ENCODE results near the gene ZBTB7C. TPM values are rescaled to one million over a fixed set of nuclear protein-coding genes. Genes with fewer than 3 reads are reported as not detected.

ZBTB7C gene
- total and polyA plus RNA-seq, 2 experiments from 2014 or later, result 2.3 to 5.5 TPM

DNA sequence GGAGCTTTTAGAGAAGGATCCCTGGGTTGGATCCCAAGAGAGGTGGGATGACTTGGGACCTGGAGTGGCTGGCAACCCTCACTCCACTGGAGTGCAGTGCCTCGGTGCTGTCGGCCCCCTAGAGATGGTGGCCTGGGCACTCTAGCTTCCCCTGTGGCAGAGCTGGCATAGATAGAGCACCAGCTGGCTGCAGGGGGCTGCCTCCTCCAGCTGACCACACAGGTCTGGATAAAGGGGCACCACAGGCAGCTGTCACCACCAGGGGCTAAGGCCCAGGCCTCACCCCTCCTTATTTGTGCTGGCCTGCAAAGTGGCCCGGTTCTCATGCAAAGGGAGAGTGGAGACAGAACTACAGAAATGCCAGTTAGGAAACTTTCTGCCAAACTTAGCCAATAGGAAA lies 74.3 kb downstream of the ZBTB7C start:
- Histone ChIP-seq H3K4me1 (ENCODE audit: low read depth) (peaks cover 12% of the 10 kb centered on the region), H3K27me3 (no peaks in the 10 kb centered on the region)
- no peak for TF ChIP-seq CTCF (IDR thresholded peaks at IDR 0.05; ENCODE audit: low read depth, low read length)

GRCh38 chr18:48333563-48333962 lies 75.6 kb downstream of the ZBTB7C start:
- H3K36me3 ChIP-seq, result no peaks in the 10 kb centered on the region
- TF ChIP-seq CTCF (IDR thresholded peaks at IDR 0.05; ENCODE audit: low read depth, low read length), result no peak
- H3K27ac ChIP-seq, result no peak overlapping the region
- H3K4me1 ChIP-seq (ENCODE audit: low read depth), result peaks cover 9% of the 10 kb centered on the region
- DNase-seq (ENCODE audit: low read depth in 1 of 2, low spot score in 1 of 2), result peak in 1 of 2 donors; percentile 62
- no peaks in the 10 kb centered on the region for H3K9me3 ChIP-seq (ENCODE audit: low read depth)
- no peaks in the 10 kb centered on the region for H3K27me3 ChIP-seq
- H3K4me3 ChIP-seq, result no peak overlapping the region

More for the DNA sequence above, 74.3 kb downstream of the ZBTB7C start:
- Histone ChIP-seq H3K36me3 (no peaks in the 10 kb centered on the region), H3K27ac (no peak overlapping the region), H3K4me3 (no peak overlapping the region), H3K9me3 (ENCODE audit: low read depth) (no peaks in the 10 kb centered on the region)
- no peak for DNase-seq (ENCODE audit: low read depth in 1 of 2, low spot score in 1 of 2)

DNA sequence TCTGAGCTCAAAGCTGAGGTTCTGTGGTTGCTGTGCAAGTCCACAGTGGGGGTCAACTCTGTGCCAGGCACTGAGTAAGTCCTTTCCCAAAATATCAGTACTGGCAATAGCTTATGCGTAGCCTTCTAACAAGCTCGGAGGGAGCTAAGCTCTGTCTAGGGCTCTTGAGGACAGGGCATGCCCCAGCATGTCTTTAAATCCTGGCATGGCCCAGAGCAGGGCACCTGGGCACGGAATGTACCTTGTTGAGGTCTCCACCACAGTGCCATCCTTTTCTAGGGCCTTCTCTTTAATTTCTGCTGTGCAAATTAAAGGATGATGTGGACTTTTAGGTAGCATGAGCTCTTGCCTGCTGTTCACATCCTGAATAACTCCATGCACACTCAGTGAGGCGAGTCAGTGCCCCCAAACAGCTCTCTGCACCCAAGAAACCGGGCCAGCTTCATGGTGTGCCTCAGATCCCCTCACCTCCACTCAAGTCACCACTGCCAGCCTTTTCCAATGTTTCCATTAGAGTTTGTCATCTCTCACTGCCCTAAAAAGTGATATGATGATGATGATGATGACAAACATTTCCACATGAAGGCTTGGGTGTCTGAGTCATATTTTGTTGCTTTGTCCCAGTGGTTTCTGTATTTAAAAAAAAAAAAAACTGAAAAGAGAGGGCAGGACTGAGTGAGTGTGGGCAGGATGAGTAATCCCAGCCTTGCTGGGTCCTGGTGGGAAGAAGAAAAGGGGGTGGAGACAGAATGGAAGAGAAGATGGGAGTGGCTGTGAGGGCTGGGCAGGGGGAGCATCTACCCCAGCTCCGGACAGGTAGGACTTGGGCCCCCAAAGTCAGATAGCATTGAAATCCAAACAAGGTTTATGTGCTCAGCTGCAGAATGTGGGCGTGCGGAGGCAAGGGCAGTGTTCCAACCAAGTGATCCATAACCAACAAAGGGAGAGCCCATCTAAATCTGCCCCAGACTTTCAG lies 78.9 kb downstream of the ZBTB7C start:
- no peaks in the 10 kb centered on the region for H3K9me3 ChIP-seq (ENCODE audit: low read depth)
- no peak overlapping the region for H3K4me3 ChIP-seq
- DNase-seq (ENCODE audit: low read depth in 1 of 2, low spot score in 1 of 2), result peak in 1 of 2 donors; percentile 77
- H3K27me3 ChIP-seq, result no peaks in the 10 kb centered on the region
- no peaks in the 10 kb centered on the region for H3K36me3 ChIP-seq
- no peak overlapping the region for H3K27ac ChIP-seq
- TF ChIP-seq CTCF (IDR thresholded peaks at IDR 0.05; ENCODE audit: low read depth, low read length), result no peak
- H3K4me1 ChIP-seq (ENCODE audit: low read depth), result peaks cover 9% of the 10 kb centered on the region

DNA sequence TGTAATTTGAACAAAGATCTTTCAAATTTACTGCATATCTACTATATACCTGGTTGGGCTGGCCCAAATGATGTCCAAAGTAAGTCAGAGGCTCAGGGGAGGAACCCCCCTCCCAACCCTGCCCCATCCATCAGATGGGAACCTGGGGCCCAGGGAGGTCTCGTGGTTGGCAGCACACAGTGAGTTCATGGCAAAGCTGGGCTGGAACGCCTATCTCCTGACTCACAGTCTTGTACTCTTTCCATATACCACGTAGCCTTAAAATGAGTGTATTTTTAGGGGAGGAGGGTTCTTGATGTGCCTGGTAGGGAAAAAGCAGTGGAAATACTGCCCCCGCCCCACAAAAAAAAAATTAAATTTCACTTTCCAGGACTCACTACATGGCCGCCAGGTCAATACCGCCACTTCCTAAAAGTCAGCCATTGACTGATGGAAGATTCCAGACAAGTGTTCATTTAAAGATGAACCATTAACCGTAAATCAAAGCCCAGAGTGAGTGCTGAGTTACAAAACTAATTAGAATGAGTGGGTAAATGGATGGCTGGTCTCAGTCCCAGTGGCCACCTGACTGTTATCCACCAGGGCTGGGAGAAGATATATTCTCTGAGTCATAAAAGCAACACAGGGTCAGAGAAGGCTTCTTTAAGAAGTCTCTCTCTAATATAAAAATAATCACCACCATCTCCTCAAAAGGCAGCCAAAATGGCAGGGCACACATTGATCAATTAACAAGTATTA lies 80.5 kb downstream of the ZBTB7C start:
- no peaks in the 10 kb centered on the region for H3K9me3 ChIP-seq (ENCODE audit: low read depth)
- DNase-seq (ENCODE audit: low read depth in 1 of 2, low spot score in 1 of 2), result peak in 1 of 2 donors; percentile 57
- H3K4me1 ChIP-seq (ENCODE audit: low read depth), result peaks cover 6% of the 10 kb centered on the region
- no peaks in the 10 kb centered on the region for H3K27me3 ChIP-seq
- TF ChIP-seq CTCF (IDR thresholded peaks at IDR 0.05; ENCODE audit: low read depth, low read length), result no peak
- H3K27ac ChIP-seq, result no peak overlapping the region
- no peak overlapping the region for H3K4me3 ChIP-seq
- H3K36me3 ChIP-seq, result no peaks in the 10 kb centered on the region

DNA sequence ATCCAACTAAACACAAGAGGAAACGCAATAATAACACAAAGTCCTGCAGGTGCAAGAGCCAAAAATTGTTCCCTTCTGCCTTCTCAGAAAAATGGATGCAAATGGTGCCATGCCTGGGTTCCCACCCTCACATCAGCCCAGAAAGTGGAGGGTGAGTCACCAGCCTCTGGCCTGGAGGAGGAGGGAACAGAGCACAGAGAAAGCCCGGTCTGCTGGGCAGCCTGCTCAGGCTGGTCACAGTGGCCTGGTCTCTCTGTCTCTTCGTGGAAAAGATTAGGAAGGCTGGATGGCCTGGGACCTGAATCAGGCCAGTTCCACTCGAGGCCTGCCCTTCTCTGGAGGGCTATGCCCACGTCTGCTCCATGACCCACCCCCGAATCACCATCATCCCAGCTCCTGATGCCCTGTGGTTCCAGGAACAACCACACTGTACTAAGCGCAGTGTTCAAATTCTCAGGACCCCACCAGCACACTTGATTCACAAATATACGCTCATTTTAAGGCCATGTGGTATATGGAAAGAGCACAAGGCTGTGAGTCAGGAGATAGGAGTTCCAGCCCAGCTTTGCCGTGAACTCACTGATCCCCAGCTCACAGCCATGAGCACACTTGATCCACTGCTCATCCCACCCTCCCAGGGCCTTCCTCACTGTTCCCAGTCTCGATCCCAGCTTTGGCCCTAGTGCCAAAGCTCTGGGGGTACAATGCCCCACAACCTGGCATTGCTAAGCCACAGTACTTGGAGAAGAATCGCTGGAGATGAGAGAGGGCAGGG lies 82.1 kb downstream of the ZBTB7C start:
- no peak overlapping the region for H3K4me3 ChIP-seq
- H3K27ac ChIP-seq, result no peak overlapping the region
- TF ChIP-seq CTCF (IDR thresholded peaks at IDR 0.05; ENCODE audit: low read depth, low read length), result no peak
- no peaks in the 10 kb centered on the region for H3K4me1 ChIP-seq (ENCODE audit: low read depth)
- H3K36me3 ChIP-seq, result no peaks in the 10 kb centered on the region
- peak in 1 of 2 donors; percentile 41 for DNase-seq (ENCODE audit: low read depth in 1 of 2, low spot score in 1 of 2)
- no peaks in the 10 kb centered on the region for H3K9me3 ChIP-seq (ENCODE audit: low read depth)
- no peaks in the 10 kb centered on the region for H3K27me3 ChIP-seq

All from cardiac muscle cell (in vitro differentiated cells and primary cell).